ENCODE measurements around the gene RANBP9.

RANBP9 gene

DNA sequence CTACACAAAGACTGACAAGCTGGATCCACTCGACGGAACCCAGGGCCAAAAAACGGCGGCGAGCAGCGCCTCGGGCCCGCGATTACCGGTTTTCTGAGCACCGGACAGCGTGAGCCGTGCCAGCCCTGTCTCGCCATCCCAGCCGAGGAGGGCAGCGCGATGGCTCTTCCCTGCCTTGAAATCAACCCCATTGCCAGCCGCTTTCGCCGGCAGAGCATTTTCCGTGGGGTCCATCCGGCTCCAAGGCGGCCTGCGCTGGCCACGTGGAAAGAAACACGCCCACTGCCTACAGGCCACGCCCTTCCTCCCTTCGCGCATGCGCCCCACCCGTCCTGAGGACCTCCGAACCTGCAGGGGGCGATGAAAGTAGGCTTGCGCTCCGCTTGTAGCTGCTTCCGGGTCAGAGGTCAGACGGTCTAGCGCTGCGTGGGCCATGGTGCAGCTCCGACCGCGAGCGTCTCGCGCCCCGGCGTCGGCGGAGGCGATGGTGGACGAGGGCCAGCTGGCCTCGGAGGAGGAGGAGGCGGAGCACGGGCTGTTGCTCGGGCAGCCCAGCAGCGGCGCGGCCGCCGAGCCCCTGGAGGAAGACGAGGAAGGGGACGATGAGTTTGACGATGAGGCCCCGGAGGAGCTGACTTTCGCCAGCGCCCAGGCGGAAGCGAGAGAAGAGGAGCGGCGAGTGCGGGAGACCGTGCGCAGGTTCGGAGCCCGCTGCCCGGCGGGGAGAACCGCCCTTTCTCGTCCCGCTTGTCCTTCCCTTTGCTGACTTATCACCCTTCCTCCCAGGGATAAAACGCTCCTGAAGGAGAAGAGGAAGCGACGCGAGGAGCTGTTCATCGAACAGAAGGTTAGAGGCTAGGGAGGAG lies 96.5 kb downstream of the RANBP9 start, which contains the start of gene NOL7 (continued):
- TF ChIP-seq ZNF302 (tag by site-specific recombination; IDR thresholded peaks at IDR 0.05; ENCODE audit: low read depth) (no peak), ZNF366 (tag by site-specific recombination; conservative IDR thresholded peaks at IDR 0.05) (peak; percentile 66), ZNF350 (tag by site-specific recombination; IDR thresholded peaks at IDR 0.05) (no peak), CTCF (tag by site-specific recombination; IDR thresholded peaks at IDR 0.05) (peak; percentile 100)
- TF ChIP-seq, protein P1, sequence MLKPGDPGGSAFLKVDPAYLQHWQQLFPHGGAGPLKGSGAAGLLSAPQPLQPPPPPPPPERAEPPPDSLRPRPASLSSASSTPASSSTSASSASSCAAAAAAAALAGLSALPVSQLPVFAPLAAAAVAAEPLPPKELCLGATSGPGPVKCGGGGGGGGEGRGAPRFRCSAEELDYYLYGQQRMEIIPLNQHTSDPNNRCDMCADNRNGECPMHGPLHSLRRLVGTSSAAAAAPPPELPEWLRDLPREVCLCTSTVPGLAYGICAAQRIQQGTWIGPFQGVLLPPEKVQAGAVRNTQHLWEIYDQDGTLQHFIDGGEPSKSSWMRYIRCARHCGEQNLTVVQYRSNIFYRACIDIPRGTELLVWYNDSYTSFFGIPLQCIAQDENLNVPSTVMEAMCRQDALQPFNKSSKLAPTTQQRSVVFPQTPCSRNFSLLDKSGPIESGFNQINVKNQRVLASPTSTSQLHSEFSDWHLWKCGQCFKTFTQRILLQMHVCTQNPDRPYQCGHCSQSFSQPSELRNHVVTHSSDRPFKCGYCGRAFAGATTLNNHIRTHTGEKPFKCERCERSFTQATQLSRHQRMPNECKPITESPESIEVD (tag by site-specific recombination; IDR thresholded peaks at IDR 0.05), result no peak
- TF ChIP-seq, protein P2, sequence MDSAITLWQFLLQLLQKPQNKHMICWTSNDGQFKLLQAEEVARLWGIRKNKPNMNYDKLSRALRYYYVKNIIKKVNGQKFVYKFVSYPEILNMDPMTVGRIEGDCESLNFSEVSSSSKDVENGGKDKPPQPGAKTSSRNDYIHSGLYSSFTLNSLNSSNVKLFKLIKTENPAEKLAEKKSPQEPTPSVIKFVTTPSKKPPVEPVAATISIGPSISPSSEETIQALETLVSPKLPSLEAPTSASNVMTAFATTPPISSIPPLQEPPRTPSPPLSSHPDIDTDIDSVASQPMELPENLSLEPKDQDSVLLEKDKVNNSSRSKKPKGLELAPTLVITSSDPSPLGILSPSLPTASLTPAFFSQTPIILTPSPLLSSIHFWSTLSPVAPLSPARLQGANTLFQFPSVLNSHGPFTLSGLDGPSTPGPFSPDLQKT (IDR thresholded peaks at IDR 0.05; ENCODE audit: borderline replicate concordance, low read depth, low read length), result no peak; the same call in 1 of the 2 replicates

DNA sequence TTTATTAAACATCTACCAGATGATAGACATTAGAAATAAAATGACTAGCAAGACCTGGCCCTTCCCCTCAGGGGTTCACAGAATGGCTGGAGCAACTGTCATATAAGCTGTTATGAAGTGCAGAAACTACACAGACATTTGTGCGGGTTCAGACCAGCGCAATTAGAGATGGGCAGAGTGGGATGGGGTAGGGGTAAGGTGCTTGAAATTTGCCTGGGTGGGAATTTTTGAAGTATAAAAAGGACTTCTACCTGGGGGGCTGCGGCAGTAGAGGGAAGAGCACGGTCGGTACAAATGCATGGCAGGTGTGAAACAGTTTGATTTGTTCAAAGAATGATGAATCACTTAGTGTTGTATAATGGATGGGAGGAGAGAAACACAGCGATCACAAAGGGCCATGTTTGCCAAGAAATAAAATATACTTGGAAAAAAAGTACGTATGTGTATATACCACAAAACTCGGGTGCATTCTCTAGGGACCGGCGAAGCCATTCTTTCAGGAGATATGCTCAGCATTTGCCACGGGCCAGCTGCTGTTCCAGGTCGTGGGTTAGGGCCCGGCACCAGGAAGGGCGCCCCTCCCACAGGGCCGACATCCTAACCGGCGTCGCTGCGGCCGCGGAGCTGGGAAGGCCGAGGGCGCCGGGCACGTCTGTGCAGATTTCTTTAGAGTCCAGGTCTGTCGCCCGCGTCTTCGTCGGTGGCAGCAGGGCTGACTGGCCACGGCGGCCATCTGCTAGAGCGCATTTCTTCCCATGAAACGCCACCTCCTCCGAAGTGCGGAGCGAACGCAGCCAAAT lies 97.3 kb downstream of the RANBP9 start:
- peaks cover 12% of the 10 kb centered on the region for H3K4me1 ChIP-seq (ENCODE audit: control insufficient read depth, insufficient read depth, low read length)
- H3K27ac ChIP-seq (ENCODE audit: extremely low read depth, low read depth, low read length), result peak overlapping the region; percentile 60
- CTCF ChIA-PET, result interaction anchor here (0.6 to 4.3 kb wide), 16 partner anchors 10 to 1615 kb away, joined by 3 to 39 read pairs (median 4); partner anchors contain the start of genes SIRT5 and TBC1D7
- TF ChIP-seq ZBTB48 (tag by site-specific recombination; IDR thresholded peaks at IDR 0.05) (peak; percentile 37; the same call in 1 of the 2 replicates), TCF7L2 (IDR thresholded peaks at IDR 0.05; ENCODE audit: borderline replicate concordance, low read depth, low read length) (no peak), ZNF2 (tag by site-specific recombination; IDR thresholded peaks at IDR 0.05) (no peak), ZNF792 (tag by site-specific recombination; IDR thresholded peaks at IDR 0.05) (0 out of 2 replicates have a peak, but pooled peaks have one; percentile 17), ZNF704 (tag by site-specific recombination; IDR thresholded peaks at IDR 0.05) (no peak), ZNF341 (tag by site-specific recombination; IDR thresholded peaks at IDR 0.05; ENCODE audit: low read depth) (peak; percentile 97)
- TF ChIP-seq, protein P3, sequence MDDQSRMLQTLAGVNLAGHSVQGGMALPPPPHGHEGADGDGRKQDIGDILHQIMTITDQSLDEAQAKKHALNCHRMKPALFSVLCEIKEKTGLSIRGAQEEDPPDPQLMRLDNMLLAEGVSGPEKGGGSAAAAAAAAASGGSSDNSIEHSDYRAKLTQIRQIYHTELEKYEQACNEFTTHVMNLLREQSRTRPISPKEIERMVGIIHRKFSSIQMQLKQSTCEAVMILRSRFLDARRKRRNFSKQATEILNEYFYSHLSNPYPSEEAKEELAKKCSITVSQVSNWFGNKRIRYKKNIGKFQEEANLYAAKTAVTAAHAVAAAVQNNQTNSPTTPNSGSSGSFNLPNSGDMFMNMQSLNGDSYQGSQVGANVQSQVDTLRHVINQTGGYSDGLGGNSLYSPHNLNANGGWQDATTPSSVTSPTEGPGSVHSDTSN (CRISPR knock-in tag; IDR thresholded peaks at IDR 0.05), result 0 out of 2 replicates have a peak, but pooled peaks have one; percentile 15
- H3K4me3 ChIP-seq (ENCODE audit: low read depth, low read length), result peak overlapping the region; percentile 73
- POLR2A ChIA-PET, result interaction anchor here (0.6 to 3.7 kb wide), 25 partner anchors 8 to 1342 kb away, joined by 3 to 49 read pairs (median 5); partner anchors contain the start of genes GFOD1, MCUR1, RANBP9 and SIRT5
- peaks cover 20 to 29% of the 10 kb centered on the region in 2 experiments for H3K36me3 ChIP-seq (ENCODE audit: control insufficient read depth in 2 of 2, insufficient read depth in 1 of 2, low read length in 2 of 2)
- no peaks in the 10 kb centered on the region for H3K9me3 ChIP-seq (ENCODE audit: control insufficient read depth, insufficient read depth, low read depth, low read length)
